ENCODE measurements around the gene TNFSF4.

The TNFSF4 gene

GRCh38 chr1:173187671-173188237 is 19.4 kb downstream of the TNFSF4 start:
- no peak for DNase-seq (ENCODE audit: low read depth in 2 of 2)
- no peak overlapping the region for H3K4me3 ChIP-seq (replicated peaks in 1 of 2; ENCODE audit: low read depth in 2 of 2, low read length in 2 of 2)
- no peak for TF ChIP-seq CTCF (IDR thresholded peaks at IDR 0.05; ENCODE audit: low read depth, low read length)

GRCh38 chr1:173181791-173182190 is 25.3 kb downstream of the TNFSF4 start:
- H3K4me3 ChIP-seq (replicated peaks in 1 of 2; ENCODE audit: low read depth in 2 of 2, low read length in 2 of 2), result no peak overlapping the region
- TF ChIP-seq CTCF (IDR thresholded peaks at IDR 0.05; ENCODE audit: low read depth, low read length), result no peak
- DNase-seq (ENCODE audit: low read depth in 2 of 2), result no peak

GRCh38 chr1:173176246-173176645 is 30.9 kb downstream of the TNFSF4 start:
- no peak for DNase-seq (ENCODE audit: low read depth in 2 of 2)
- H3K4me3 ChIP-seq (replicated peaks in 1 of 2; ENCODE audit: low read depth in 2 of 2, low read length in 2 of 2), result no peak overlapping the region
- no peak for TF ChIP-seq CTCF (IDR thresholded peaks at IDR 0.05; ENCODE audit: low read depth, low read length)

DNA sequence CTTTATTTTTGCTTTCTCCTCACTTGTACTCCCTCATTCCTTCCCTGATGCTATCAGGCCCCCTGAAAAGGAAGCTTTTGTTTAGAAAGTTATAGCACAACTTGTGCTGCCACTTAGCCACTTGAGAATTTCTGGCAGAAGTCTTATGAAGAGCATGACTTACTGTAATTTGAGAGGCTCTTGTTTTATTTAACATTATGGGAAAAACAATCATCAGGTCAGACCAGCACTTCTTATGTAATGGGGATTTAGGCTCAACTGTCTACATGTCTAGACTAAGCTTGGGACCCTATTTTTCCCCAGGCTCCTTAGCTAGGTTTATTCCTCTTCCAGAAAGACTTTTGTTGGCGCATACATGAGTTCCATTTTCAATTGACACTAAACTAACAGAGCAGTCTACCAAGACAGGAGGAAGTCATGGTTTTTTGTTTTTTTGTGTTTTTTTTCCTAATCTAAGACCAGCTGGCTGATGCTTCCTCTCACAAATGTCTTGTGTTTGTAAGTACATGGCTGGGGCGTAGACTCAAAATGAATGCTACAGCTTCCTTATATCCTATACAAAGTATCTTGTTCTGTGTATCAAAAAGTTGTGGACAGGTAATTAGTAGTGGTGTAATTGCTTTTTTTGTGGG is 31.5 kb downstream of the TNFSF4 start:
- TF ChIP-seq CTCF (IDR thresholded peaks at IDR 0.05; ENCODE audit: low read depth, low read length), result no peak
- peak; percentile 63 to 66 for DNase-seq (ENCODE audit: low read depth in 2 of 2)
- H3K4me3 ChIP-seq (replicated peaks in 1 of 2; ENCODE audit: low read depth in 2 of 2, low read length in 2 of 2), result no peak overlapping the region

DNA sequence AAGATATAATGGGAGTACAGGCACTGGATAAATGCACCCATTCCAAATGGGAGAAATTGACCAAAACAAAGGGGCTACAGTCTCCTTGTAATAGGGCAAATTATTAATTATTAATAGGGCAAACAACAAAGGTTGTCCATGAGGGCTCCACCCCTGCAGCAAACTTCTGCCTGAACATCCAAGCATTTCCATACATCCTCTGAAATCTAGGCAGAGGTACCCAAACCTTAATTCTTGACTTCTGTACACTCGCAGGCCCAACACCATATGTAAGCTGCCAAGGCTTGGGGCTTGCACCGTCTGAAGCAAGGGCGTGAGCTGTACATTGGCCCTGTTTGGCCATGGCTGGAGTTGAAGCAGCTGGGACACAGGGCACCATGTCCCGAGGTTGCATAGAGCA is 33.7 kb downstream of the TNFSF4 start:
- TF ChIP-seq CTCF (IDR thresholded peaks at IDR 0.05; ENCODE audit: low read depth, low read length), result no peak
- DNase-seq (ENCODE audit: low read depth in 2 of 2), result no peak
- H3K4me3 ChIP-seq (replicated peaks in 1 of 2; ENCODE audit: low read depth in 2 of 2, low read length in 2 of 2), result no peak overlapping the region

GRCh38 chr1:173171152-173171551 is 36.0 kb downstream of the TNFSF4 start:
- TF ChIP-seq CTCF (IDR thresholded peaks at IDR 0.05; ENCODE audit: low read depth, low read length), result no peak
- no peak for DNase-seq (ENCODE audit: low read depth in 2 of 2)
- H3K4me3 ChIP-seq (replicated peaks in 1 of 2; ENCODE audit: low read depth in 2 of 2, low read length in 2 of 2), result no peak overlapping the region

DNA sequence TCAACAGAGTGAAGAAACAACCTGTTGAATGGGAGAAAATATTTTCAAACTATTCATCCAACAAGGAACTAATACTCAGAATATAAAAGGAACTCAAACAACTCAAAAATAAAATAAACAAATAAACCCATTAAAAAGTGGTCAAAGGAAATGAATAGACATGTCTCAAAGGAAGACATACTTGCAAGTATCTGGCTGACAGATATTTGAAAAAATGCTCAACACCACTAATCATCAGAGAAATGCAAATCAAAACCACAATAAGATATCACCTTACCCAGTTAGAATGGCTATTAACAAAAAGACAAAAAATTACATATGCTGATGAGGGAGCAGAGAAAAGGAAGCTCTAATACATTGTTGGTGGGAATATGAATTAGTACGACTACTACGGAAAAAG is 38.2 kb downstream of the TNFSF4 start:
- H3K4me3 ChIP-seq (replicated peaks in 1 of 2; ENCODE audit: low read depth in 2 of 2, low read length in 2 of 2), result no peak overlapping the region
- no peak for DNase-seq (ENCODE audit: low read depth in 2 of 2)
- TF ChIP-seq CTCF (IDR thresholded peaks at IDR 0.05; ENCODE audit: low read depth, low read length), result no peak

Data from cardiac fibroblast (primary cell).